Measurements from ENCODE around the gene NXPH2. TPM values are rescaled to one million over a fixed set of nuclear protein-coding genes. Genes with fewer than 3 reads are reported as not detected.

The NXPH2 gene
- total RNA-seq, 1 experiment from 2014 or later: 1.8 TPM

- DNase-seq: no peak
- no peaks in the 10 kb centered on the region for H3K9me3 Mint-ChIP-seq
Measured at GRCh38 chr2:138703242-138703641, 76.9 kb downstream of the NXPH2 start.

More at GRCh38 chr2:138703242-138703641, 76.9 kb downstream of the NXPH2 start:
- no peak overlapping the region for H3K4me2 ChIP-seq (ENCODE audit: insufficient read depth, insufficient read length, low read length)
- no peaks in the 10 kb centered on the region for H3K4me1 ChIP-seq (ENCODE audit: insufficient read depth, low read length)
- Mint-ChIP-seq H3K27ac (no peak overlapping the region), H3K27me3 (ENCODE audit: low read depth) (no peaks in the 10 kb centered on the region), H3K4me1 (peaks cover 13 to 16% of the 10 kb centered on the region in 2 experiments), H3K36me3 (ENCODE audit: insufficient read depth in 1 of 3, low read depth in 3 of 3) (no peaks in the 10 kb centered on the region), H3K4me3 (no peak overlapping the region)
- H2AK5ac ChIP-seq (ENCODE audit: insufficient read length, low read length): no peak overlapping the region
- no peak overlapping the region for H3K18ac ChIP-seq (ENCODE audit: insufficient read length, low read depth, low read length)
- no peaks in the 10 kb centered on the region for H3K79me1 ChIP-seq (ENCODE audit: insufficient read depth, low read depth, low read length, poor library complexity, severe bottlenecking)
- H2BK120ac ChIP-seq (ENCODE audit: low read depth, low read length, poor library complexity, severe bottlenecking): no peak overlapping the region
- H4K5ac ChIP-seq (ENCODE audit: insufficient read length, low read depth, low read length): no peak overlapping the region
- no peak overlapping the region for H3K14ac ChIP-seq (ENCODE audit: insufficient read depth, low read length)
- H2BK12ac ChIP-seq (ENCODE audit: insufficient read length, low read depth, low read length): no peak overlapping the region
- no peaks in the 10 kb centered on the region for H3K79me2 ChIP-seq (ENCODE audit: insufficient read depth, low read length)
- no peak overlapping the region for H3K23ac ChIP-seq (ENCODE audit: insufficient read length, low read depth, low read length)
- no CpG with 5 or more reads among the region's 2 CpGs for WGBS (ENCODE audit: extremely low coverage, insufficient read length, low lambda C conversion rate)
- no peak overlapping the region for H2AFZ ChIP-seq (ENCODE audit: low read length)
- H3K56ac ChIP-seq (ENCODE audit: insufficient read length, low read depth, low read length): no peak overlapping the region
- H3K9me3 ChIP-seq (ENCODE audit: control insufficient read depth, low read depth, low read length): no peaks in the 10 kb centered on the region
- no peak overlapping the region for H3T11ph ChIP-seq (ENCODE audit: low read length)
- no peak overlapping the region for H2BK15ac ChIP-seq (ENCODE audit: low read depth, low read length)
- no peaks in the 10 kb centered on the region for H3K23me2 ChIP-seq (ENCODE audit: insufficient read length, low read depth, low read length, poor library complexity, severe bottlenecking)
- no peak overlapping the region for H2BK20ac ChIP-seq (ENCODE audit: low read depth, low read length, poor library complexity, severe bottlenecking)
- no peaks in the 10 kb centered on the region for H3K27me3 ChIP-seq (ENCODE audit: insufficient read depth, low read length)
- H3K4ac ChIP-seq (ENCODE audit: low read depth, low read length): no peak overlapping the region
- no peak overlapping the region for H3K27ac ChIP-seq (ENCODE audit: insufficient read length, low read depth, low read length)
- no peaks in the 10 kb centered on the region for H4K20me1 ChIP-seq (ENCODE audit: control insufficient read depth, insufficient read depth, insufficient read length)
- no peak overlapping the region for H4K8ac ChIP-seq (replicated peaks; ENCODE audit: insufficient read length, low read depth, low read length)
- H4K91ac ChIP-seq (ENCODE audit: insufficient read length, low read depth, low read length): no peak overlapping the region
- no peak for TF ChIP-seq CTCF (conservative IDR thresholded peaks at IDR 0.05)
- H2BK5ac ChIP-seq (ENCODE audit: insufficient read length, low read length): no peak overlapping the region
- H3K9ac ChIP-seq (ENCODE audit: extremely low read depth, insufficient read length, low read length): no peak overlapping the region
